DND-41 (cell line): ENCODE results near the gene ARHGAP6.

Source experiments
- ATAC-seq: fragments of 200-7000 bp; cut with Tn5 transposase; 3 replicates; pipeline ENCODE4 v1.9.1; 2021; ENCODE audit warnings: low read depth; ENCODE audit not compliant: insufficient read depth
- DNase-seq: peaks from one replicate; pipeline ENCODE4 v3.0.0-alpha.2; 2020
- H2AFZ ChIP-seq: 2 replicates; pipeline ENCODE4 v1.6.0; 2012; ENCODE audit warnings: low read depth, low read length
- H3K27ac ChIP-seq: 2 replicates; pipeline ENCODE4 v1.5.1; 2012; ENCODE audit warnings: low read length, inconsistent platforms
- H3K27me3 ChIP-seq: fragments of 200-600 bp; sonication (generic); 2 replicates; pipeline ENCODE4 v1.6.0; 2012; ENCODE audit warnings: low read length, mild to moderate bottlenecking, inconsistent platforms; ENCODE audit not compliant: insufficient read depth, poor library complexity
- H3K36me3 ChIP-seq: 2 replicates; pipeline ENCODE4 v1.5.1; 2012; ENCODE audit warnings: low read length, inconsistent platforms; ENCODE audit not compliant: insufficient read depth
- H3K4me1 ChIP-seq: 2 replicates; pipeline ENCODE4 v1.5.1; 2012; ENCODE audit warnings: mild to moderate bottlenecking, low read length; ENCODE audit not compliant: insufficient read depth
- H3K4me2 ChIP-seq: 2 replicates; pipeline ENCODE4 v1.6.0; 2012; ENCODE audit warnings: mild to moderate bottlenecking, moderate library complexity, low read length, inconsistent platforms; ENCODE audit not compliant: insufficient read depth
- H3K4me3 ChIP-seq, 2 experiments: fragments of 200-600 bp in 1 of 2; shearing (Covaris generic) in 1 of 2; 2 replicates each; pipeline ENCODE4 v1.5.1; 2012 to 2016; ENCODE audit warnings: inconsistent platforms in 2 of 2, low read length in 2 of 2, mild to moderate bottlenecking in 2 of 2, low read depth in 1 of 2, moderate library complexity in 1 of 2
- H3K79me2 ChIP-seq: 2 replicates; pipeline ENCODE4 v1.6.0; 2012; ENCODE audit warnings: low read length, inconsistent platforms; ENCODE audit not compliant: insufficient read depth
- H3K9ac ChIP-seq: 2 replicates; pipeline ENCODE4 v1.6.0; 2012; ENCODE audit warnings: low read depth, mild to moderate bottlenecking, inconsistent platforms, low read length, moderate library complexity
- H3K9me3 ChIP-seq: 2 replicates; pipeline ENCODE4 v1.5.1; 2012; ENCODE audit warnings: low read length, moderate library complexity, mild to moderate bottlenecking, inconsistent platforms; ENCODE audit not compliant: insufficient read depth, severe bottlenecking
- H4K20me1 ChIP-seq: 2 replicates; pipeline ENCODE4 v1.6.0; 2012; ENCODE audit warnings: low read length; ENCODE audit not compliant: insufficient read depth
- EZH2 ChIP-seq: IDR thresholded peaks from 3 replicates; pipeline ENCODE4 v1.6.1; 2012; ENCODE audit warnings: borderline replicate concordance, low read depth, mild to moderate bottlenecking, moderate library complexity, low read length, inconsistent platforms; ENCODE audit not compliant: severe bottlenecking
- TF ChIP-seq, protein P1 (sequence below): IDR thresholded peaks from 2 replicates; pipeline ENCODE4 v1.5.1; 2012; ENCODE audit warnings: borderline replicate concordance, low read length, moderate library complexity, mild to moderate bottlenecking; ENCODE audit not compliant: poor library complexity, severe bottlenecking; ENCODE audit errors: extremely low read depth

ARHGAP6 gene

DNA sequence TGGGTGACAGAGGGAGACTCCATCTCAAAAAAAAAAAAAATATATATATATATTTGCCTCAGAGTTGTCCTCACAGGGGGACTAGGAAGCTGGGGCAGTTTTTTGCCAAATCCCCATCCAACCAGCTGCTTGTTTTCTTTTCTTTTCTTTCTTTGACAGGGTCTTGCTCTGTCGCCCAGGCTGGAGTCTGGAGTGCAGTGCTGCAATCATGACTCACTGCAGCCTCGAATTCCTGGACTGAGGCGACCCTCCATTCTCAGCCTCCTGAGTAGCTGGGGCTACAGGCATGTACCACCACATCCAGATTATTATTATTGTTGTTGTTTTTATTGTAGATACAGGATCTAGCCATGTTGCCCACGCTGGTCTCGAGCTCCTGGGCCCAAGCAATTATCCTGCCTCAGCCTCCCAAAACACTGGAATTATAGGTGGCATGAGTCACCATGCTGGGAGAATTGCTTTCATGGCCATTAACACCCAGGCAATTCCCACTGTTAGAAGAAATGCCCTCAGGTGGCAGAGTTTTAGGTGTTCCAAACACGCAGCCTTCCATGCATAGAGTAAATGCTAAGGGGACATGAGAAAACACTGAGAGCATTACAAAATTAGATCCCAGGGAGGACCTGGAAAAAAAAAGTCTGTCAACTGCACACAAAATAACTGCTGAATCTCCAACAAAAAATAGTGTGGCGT is 98.0 kb downstream of the ARHGAP6 start:
- H3K79me2 ChIP-seq: no peaks in the 10 kb centered on the region
- H3K27me3 ChIP-seq: no peaks in the 10 kb centered on the region
- DNase-seq (no peak), ATAC-seq (no peak)
- no peak overlapping the region for H2AFZ ChIP-seq
- no peak overlapping the region for H3K27ac ChIP-seq
- no peaks in the 10 kb centered on the region for H3K9me3 ChIP-seq
- no peak overlapping the region for H3K4me3 ChIP-seq
- H4K20me1 ChIP-seq: no peaks in the 10 kb centered on the region
- H3K4me1 ChIP-seq: no peaks in the 10 kb centered on the region
- no peaks in the 10 kb centered on the region for H3K36me3 ChIP-seq
- TF ChIP-seq, protein P1, sequence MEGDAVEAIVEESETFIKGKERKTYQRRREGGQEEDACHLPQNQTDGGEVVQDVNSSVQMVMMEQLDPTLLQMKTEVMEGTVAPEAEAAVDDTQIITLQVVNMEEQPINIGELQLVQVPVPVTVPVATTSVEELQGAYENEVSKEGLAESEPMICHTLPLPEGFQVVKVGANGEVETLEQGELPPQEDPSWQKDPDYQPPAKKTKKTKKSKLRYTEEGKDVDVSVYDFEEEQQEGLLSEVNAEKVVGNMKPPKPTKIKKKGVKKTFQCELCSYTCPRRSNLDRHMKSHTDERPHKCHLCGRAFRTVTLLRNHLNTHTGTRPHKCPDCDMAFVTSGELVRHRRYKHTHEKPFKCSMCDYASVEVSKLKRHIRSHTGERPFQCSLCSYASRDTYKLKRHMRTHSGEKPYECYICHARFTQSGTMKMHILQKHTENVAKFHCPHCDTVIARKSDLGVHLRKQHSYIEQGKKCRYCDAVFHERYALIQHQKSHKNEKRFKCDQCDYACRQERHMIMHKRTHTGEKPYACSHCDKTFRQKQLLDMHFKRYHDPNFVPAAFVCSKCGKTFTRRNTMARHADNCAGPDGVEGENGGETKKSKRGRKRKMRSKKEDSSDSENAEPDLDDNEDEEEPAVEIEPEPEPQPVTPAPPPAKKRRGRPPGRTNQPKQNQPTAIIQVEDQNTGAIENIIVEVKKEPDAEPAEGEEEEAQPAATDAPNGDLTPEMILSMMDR: no peak
- no peak for TF ChIP-seq EZH2
- no peak overlapping the region for H3K9ac ChIP-seq
- H3K4me2 ChIP-seq: no peak overlapping the region

DNA sequence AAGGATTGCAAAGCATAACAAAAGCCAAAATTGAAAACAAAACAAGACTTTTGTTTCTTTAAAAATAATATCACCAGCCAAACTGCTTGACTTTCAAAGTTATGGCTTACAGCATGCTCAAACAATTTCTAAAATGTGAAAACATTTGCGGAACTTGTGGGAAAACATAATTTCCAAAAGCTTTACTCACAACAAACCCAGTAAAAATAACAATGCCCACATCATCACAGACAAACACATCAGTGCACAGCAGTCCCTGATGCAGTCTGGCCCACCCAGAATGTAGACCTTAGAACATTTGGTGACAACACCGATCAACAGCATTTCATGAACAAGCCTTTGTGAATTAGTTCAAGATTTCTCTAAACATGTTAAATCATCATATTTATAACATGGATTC is 98.9 kb downstream of the ARHGAP6 start:
- Histone ChIP-seq H2AFZ (no peak overlapping the region), H3K79me2 (no peaks in the 10 kb centered on the region), H3K27me3 (no peaks in the 10 kb centered on the region), H3K4me2 (no peak overlapping the region), H3K27ac (no peak overlapping the region), H3K4me1 (no peaks in the 10 kb centered on the region), H3K36me3 (no peaks in the 10 kb centered on the region), H3K4me3 (no peak overlapping the region), H3K9me3 (no peaks in the 10 kb centered on the region), H4K20me1 (no peaks in the 10 kb centered on the region), H3K9ac (no peak overlapping the region)
- TF ChIP-seq, protein P1: no peak
- no peak for TF ChIP-seq EZH2
- ATAC-seq (no peak), DNase-seq (no peak)

DNA sequence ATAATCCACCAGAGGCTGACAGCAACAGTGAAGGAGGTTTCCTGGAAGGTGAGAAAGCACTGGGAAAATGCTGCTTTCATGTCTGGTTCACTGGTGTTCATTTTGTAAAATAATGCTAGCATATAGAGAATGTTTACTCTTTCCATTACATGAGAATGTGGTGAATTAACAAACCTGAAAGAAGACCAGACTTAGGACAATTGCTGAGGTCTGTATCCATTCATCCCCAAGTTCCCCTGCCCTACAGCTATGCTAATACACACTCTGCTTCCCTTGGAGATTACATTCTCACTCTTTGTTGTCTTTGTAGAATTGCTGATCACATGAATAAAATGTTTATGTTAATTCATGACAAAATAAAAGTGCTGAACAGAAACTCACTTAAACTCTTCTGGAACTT is 99.5 kb downstream of the ARHGAP6 start:
- H3K4me2 ChIP-seq: no peak overlapping the region
- H3K4me3 ChIP-seq: no peak overlapping the region
- H3K79me2 ChIP-seq: no peaks in the 10 kb centered on the region
- H2AFZ ChIP-seq: no peak overlapping the region
- no peak for TF ChIP-seq EZH2
- TF ChIP-seq, protein P1: no peak
- ATAC-seq (no peak), DNase-seq (no peak)
- H3K27me3 ChIP-seq: no peaks in the 10 kb centered on the region
- H3K4me1 ChIP-seq: no peaks in the 10 kb centered on the region
- H3K9ac ChIP-seq: no peak overlapping the region
- no peaks in the 10 kb centered on the region for H4K20me1 ChIP-seq
- H3K36me3 ChIP-seq: no peaks in the 10 kb centered on the region
- H3K9me3 ChIP-seq: no peaks in the 10 kb centered on the region
- no peak overlapping the region for H3K27ac ChIP-seq

DNA sequence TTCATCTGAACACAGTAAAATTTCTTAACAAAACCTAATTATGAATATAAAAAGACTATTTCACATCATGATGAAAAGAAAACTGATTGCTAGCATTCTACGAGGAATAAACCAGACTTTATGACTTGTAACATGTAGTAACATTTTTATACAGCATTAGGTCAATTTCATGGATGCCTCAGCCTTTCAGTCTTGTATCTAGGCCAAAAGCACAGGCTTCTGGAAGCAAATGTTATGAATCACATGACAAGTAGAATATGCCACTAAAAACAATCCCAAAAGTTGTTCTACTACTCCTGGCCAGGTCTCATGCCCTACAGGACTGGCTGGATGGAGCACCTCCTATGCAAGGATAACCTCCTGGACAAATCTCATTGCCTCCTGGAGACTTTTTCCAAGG is 101.2 kb downstream of the ARHGAP6 start:
- Histone ChIP-seq H3K4me2 (no peak overlapping the region), H3K9ac (no peak overlapping the region), H3K4me3 (no peak overlapping the region), H3K27me3 (no peaks in the 10 kb centered on the region), H3K27ac (no peak overlapping the region), H3K4me1 (no peaks in the 10 kb centered on the region), H2AFZ (no peak overlapping the region), H3K36me3 (no peaks in the 10 kb centered on the region), H4K20me1 (no peaks in the 10 kb centered on the region), H3K79me2 (no peaks in the 10 kb centered on the region), H3K9me3 (no peaks in the 10 kb centered on the region)
- ATAC-seq: no peak
- no peak for DNase-seq
- TF ChIP-seq, protein P1: no peak
- TF ChIP-seq EZH2: no peak
